GM21619 (cell line): ENCODE results near the gene LYZL1.
"Not testable (repeated sequence)": the region's sequence is repeated elsewhere in the genome, so short reads cannot be mapped to it uniquely, and the experiment has no call there.

Source experiments
- ATAC-seq: cut with Tn5 transposase; IDR thresholded peaks from one replicate; pipeline ENCODE4 v1.9.1; 2021; ENCODE audit not compliant: unreplicated experiment

Gene LYZL1

GRCh38 chr10:29288906-29289305, at the start of gene LYZL1:
TSS of gene LYZL1 (plus strand) at chr10:29289070. CDS start at chr10:29291868, 2,798 bp downstream.
- not testable (repeated sequence) for ATAC-seq

- no peak for ATAC-seq
Observed at GRCh38 chr10:29239569-29240472, 49.0 kb upstream of the LYZL1 start.

GRCh38 chr10:29240986-29241660, 47.7 kb upstream of the LYZL1 start:
- no peak for ATAC-seq

GRCh38 chr10:29241925-29242324, 46.9 kb upstream of the LYZL1 start:
- no peak for ATAC-seq

- no peak for ATAC-seq
Observed at GRCh38 chr10:29243066-29243465, 45.8 kb upstream of the LYZL1 start.

- ATAC-seq: no peak
Observed at GRCh38 chr10:29243750-29244149, 45.1 kb upstream of the LYZL1 start.

GRCh38 chr10:29244978-29245377, 43.9 kb upstream of the LYZL1 start:
- ATAC-seq: no peak

DNA sequence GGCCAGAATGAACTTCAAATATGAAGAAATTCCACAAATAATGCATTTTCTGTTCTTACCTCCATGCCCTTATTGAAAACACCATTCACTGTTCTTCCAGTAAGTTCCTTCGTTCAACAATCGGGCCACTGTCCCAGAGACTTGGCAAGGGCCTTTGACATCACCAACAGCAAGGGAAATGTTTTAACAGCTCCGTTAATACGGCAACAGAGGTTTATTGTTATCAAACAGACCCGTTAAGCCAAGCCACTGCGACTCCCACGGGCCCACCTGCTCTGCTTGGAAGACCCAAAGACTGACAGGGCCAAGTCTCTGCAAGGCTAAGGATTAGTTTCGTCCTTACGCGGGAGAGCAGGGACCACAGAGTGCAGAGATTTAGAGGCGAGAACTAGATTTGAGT, 43.4 kb upstream of the LYZL1 start:
- ATAC-seq: no peak

- ATAC-seq: no peak
Observed at GRCh38 chr10:29246449-29246848, 42.4 kb upstream of the LYZL1 start.

- no peak for ATAC-seq
Observed at GRCh38 chr10:29248158-29248557, 40.7 kb upstream of the LYZL1 start.

GRCh38 chr10:29249018-29249417, 39.9 kb upstream of the LYZL1 start:
- ATAC-seq: no peak

DNA sequence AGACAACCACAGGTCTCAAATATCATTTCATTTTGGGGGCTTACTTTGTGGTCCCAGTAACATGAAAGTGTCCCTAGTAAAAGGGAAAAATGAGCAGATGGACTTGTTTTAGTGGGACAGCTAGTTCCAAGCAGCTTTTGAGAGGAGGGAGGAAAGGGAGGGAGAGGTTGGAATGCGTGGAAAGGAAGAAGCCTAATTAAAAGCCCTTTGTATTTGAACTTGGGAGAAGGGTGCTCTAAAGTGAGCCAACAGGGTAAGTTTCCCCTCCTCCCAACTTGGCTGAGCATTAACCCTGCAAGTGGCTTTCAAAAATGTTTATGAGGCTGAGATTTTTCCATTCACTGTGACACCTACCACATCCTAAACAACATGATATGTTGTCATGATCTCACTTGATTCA, 38.8 kb upstream of the LYZL1 start:
- no peak for ATAC-seq

DNA sequence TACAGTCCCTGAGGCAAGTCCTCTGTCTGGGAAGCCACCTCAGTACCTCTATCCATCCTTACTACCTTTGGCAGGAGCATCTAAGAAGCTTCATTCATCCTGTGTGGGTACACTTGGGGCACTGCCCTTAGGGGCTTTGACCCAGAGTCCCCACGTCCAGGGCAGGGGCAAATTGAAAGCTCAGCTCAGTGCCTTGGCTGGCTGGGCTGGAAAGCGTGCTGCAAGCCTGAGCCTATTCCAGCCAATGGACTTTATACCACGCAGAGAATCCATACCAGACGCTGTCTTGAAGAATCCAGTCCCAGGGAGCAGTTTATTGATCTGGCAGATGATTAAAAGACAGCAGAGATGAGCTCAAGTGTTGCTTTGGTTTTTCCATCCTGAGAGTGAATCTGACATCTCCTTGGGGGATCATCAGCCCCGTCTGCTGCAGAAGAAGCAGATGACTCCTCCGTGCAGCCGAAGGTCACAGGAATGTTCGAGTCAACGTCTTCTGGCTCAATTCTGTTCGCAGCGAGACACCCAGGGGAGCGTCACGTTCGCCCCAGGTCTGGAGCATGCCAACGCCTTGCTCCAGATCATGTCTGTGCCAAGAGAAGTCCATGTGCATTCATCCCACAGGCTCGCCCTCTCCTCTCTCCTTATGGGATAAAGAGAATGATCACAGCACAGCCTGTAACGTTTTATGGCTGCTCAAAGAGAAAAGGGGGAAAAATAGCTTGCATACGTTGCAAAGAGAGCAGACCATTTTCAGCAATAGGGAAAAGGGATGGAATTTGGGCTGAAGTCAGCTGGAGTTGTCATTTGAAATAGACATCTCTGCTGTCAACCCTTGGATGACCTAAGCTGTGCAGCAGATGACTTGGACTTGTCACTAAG, 35.8 kb upstream of the LYZL1 start:
- no peak for ATAC-seq

- no peak for ATAC-seq
Observed at GRCh38 chr10:29253690-29254029, 35.2 kb upstream of the LYZL1 start.

GRCh38 chr10:29254123-29255046, 34.5 kb upstream of the LYZL1 start:
- no peak for ATAC-seq

DNA sequence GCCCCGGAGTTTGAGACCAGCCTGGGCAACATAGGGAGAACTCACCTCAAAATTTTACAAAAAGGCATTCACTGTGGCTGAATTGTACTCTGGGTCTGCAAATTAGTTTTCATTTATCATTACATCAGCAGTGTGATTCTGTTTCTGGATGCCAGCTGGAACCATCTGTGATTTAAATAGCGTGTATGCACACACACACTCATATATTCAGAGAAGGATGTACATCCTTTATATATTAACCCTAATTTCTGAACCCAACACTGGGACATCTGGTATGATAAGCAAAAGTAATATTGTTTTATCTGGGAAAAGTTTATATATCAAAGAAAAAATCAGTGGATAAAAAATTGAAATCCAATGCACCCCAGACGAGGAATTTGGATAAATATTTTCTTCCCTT, 33.8 kb upstream of the LYZL1 start:
- no peak for ATAC-seq

DNA sequence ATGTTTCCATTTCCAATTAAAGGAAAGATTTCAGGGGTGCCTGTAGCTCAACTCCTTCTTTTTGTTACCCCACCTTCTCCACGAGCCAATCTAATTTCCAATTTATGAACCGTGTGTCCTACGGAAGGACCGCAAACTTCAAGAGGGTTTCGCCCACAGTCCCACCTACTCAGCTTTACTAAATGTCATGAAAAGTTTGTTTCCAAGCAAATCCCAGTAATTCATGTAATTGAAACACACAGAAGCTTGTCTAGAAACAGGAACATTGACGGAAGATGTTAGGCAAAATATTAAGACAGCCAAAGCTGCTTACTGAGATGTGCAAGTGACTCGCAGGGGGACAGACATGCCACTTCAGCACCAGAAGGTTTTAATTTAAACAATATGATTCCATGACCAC, 32.9 kb upstream of the LYZL1 start:
- no peak for ATAC-seq

DNA sequence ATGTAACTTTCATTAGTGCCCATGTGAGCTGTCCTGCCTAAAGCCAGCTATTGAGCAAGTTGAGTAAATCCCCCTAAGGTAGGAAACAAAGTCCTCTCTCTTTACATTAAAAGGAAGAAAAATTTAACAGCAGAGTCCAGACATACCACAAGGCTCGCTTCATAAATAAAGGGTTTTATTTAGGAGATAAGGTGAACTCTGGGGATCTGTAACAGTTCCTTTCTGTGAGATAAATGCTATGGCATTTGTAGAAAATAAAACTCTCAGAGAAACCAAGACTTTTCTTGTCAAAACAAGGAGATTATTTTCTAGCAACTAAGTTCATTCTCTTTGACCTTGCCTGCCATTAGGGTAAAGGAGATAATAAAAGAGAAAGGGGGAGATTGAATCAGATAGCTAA, 32.3 kb upstream of the LYZL1 start:
- ATAC-seq: no peak

GRCh38 chr10:29257106-29257783, 31.6 kb upstream of the LYZL1 start:
- no peak for ATAC-seq

GRCh38 chr10:29257784-29258135, 31.1 kb upstream of the LYZL1 start:
- no peak for ATAC-seq
